ENCODE results near the gene DHX57.

GRCh38 chr2:38889575-38889974, 13.8 kb upstream of the DHX57 start, which contains the start of gene ARHGEF33:
- TF ChIP-seq CTCF (IDR thresholded peaks at IDR 0.05; ENCODE audit: insufficient read depth, low read depth, low read length) (no peak), EZH2 (IDR thresholded peaks at IDR 0.05; ENCODE audit: insufficient read depth, low read length) (no peak)

All from astrocyte (in vitro differentiated cells and primary cell).